Prostate gland (tissue), 2 donors: ENCODE data around the gene ENAH. TPM values are rescaled to one million over a fixed set of nuclear protein-coding genes. Genes with fewer than 3 reads are reported as not detected.
A peak's percentile ranks its signal among the peaks of the same experiment; 100 is the strongest.

Experiments used
- DNase-seq: peaks from one replicate; pipeline ENCODE4 v3.0.0-alpha.2; 2019; ENCODE audit warnings: low spot score
- H3K27ac ChIP-seq, 2 donors: fragments of 200-600 bp; sonication (generic); 2 replicates each; pipeline ENCODE4 v1.5.1; 2017 to 2019
- H3K27me3 ChIP-seq: fragments of 200-600 bp; sonication (generic); replicated peaks from 2 replicates; pipeline ENCODE4 v1.5.1; 2019; ENCODE audit not compliant: insufficient read depth
- H3K36me3 ChIP-seq, 2 donors: fragments of 200-600 bp; sonication (generic); 1 replicate in 1 of 2; 2 replicates in 1 of 2; pipeline versions ENCODE4 v1.5.1 to v1.8.1; 2017 to 2019
- H3K4me1 ChIP-seq: fragments of 200-600 bp; sonication (generic); replicated peaks from 2 replicates; pipeline ENCODE4 v1.5.1; 2019
- H3K4me3 ChIP-seq, 2 donors: fragments of 200-600 bp; sonication (generic); 2 replicates each; pipeline ENCODE4 v1.5.1; 2017 to 2019
- H3K9me3 ChIP-seq: fragments of 200-600 bp; sonication (generic); 2 replicates; pipeline ENCODE4 v1.5.1; 2017
- CTCF ChIP-seq, 4 experiments: fragments of 200-600 bp in 2 of 4; fragments of 450-650 bp in 2 of 4; sonication (generic) in 2 of 4; IDR thresholded peaks; 1 replicate in 3 of 4; 2 replicates in 1 of 4; pipeline ENCODE4 v1.5.1; 2016 to 2019; ENCODE audit warnings: antibody characterized with exemption in 4 of 4, mild to moderate bottlenecking in 2 of 4, moderate library complexity in 2 of 4
- POLR2A ChIP-seq: fragments of 450-650 bp; IDR thresholded peaks from one replicate; pipeline ENCODE4 v1.6.1; 2016; ENCODE audit warnings: antibody characterized with exemption, mild to moderate bottlenecking
- POLR2AphosphoS5 ChIP-seq: sonication (generic); formaldehyde crosslinking; IDR thresholded peaks from one replicate; pipeline ENCODE4 v1.6.1; 2017; ENCODE audit warnings: antibody characterized with exemption
- WGBS: methylation state at CpG from one replicate; pipeline ENCODE4 v1.1.5; 2018; 5-methylcytosine and 5-hydroxymethylcytosine counted together
- intact Hi-C: fragments of 100-400 bp; cut with DNase I; formaldehyde crosslinking; loops from one replicate; pipeline ENCODE4 v1.14.2; 2022
- total RNA-seq, 2 donors: library from RNA; depleted of rRNA; stranded (reverse); fragments of >200 nt; gene quantifications; one replicate each; pipeline ENCODE4 v1.1.0, GENCODE V29; 2016

The ENAH gene
- total RNA-seq, 2 donors from 2014 or later: 36.4 to 93.6 TPM

- no peak for DNase-seq
- Histone ChIP-seq H3K4me3 (no peak overlapping the region), H3K36me3 (no peaks in the 10 kb centered on the region), H3K4me1 (no peaks in the 10 kb centered on the region), H3K27ac (peak overlapping the region; percentile 41 to 42), H3K27me3 (no peaks in the 10 kb centered on the region), H3K9me3 (no peaks in the 10 kb centered on the region)
- WGBS: 19% methylated on average over 3 of the region's 3 CpGs
- intact Hi-C loops: no loop called here
- TF ChIP-seq POLR2AphosphoS5 (no peak), POLR2A (no peak), CTCF (IDR thresholded peaks at IDR 0.05) (no peak)
Observed at GRCh38 chr1:225601902-225602589, 50.9 kb downstream of the ENAH start.

GRCh38 chr1:225598847-225599246 lies 54.1 kb downstream of the ENAH start:
- Histone ChIP-seq H3K4me1 (no peaks in the 10 kb centered on the region), H3K9me3 (no peaks in the 10 kb centered on the region), H3K36me3 (no peaks in the 10 kb centered on the region), H3K4me3 (no peak overlapping the region), H3K27me3 (no peaks in the 10 kb centered on the region), H3K27ac (no peak overlapping the region)
- TF ChIP-seq POLR2A (no peak), CTCF (IDR thresholded peaks at IDR 0.05) (no peak), POLR2AphosphoS5 (no peak)
- no peak for DNase-seq
- intact Hi-C loops: no loop called here
- WGBS: 73% methylated on average over 2 of the region's 2 CpGs

- H3K9me3 ChIP-seq: no peaks in the 10 kb centered on the region
- no peak overlapping the region for H3K4me3 ChIP-seq
- no peaks in the 10 kb centered on the region for H3K27me3 ChIP-seq
- H3K27ac ChIP-seq: no peak overlapping the region
- TF ChIP-seq POLR2AphosphoS5: no peak
- no peak for TF ChIP-seq CTCF (IDR thresholded peaks at IDR 0.05)
- no peak for TF ChIP-seq POLR2A
- intact Hi-C loops: no loop called here
- H3K4me1 ChIP-seq: no peaks in the 10 kb centered on the region
- no peaks in the 10 kb centered on the region for H3K36me3 ChIP-seq
- DNase-seq: no peak
- 97% methylated on average over 2 of the region's 2 CpGs for WGBS
Observed at GRCh38 chr1:225597926-225598575, 54.9 kb downstream of the ENAH start.

GRCh38 chr1:225596736-225597135 lies 56.2 kb downstream of the ENAH start:
- intact Hi-C loops: no loop called here
- Histone ChIP-seq H3K27ac (no peak overlapping the region), H3K36me3 (no peaks in the 10 kb centered on the region), H3K27me3 (no peaks in the 10 kb centered on the region), H3K9me3 (no peaks in the 10 kb centered on the region), H3K4me1 (no peaks in the 10 kb centered on the region), H3K4me3 (no peak overlapping the region)
- TF ChIP-seq POLR2A (no peak), POLR2AphosphoS5 (no peak), CTCF (IDR thresholded peaks at IDR 0.05) (no peak)
- DNase-seq: no peak
- 94% methylated on average over 1 of the region's 1 CpG for WGBS
